ENCODE measurements around the gene SLC38A3. TPM values are rescaled to one million over a fixed set of nuclear protein-coding genes. Genes with fewer than 3 reads are reported as not detected.

The SLC38A3 gene
- total and polyA plus RNA-seq, 2 donors from 2014 or later = 1.6 to 4.2 TPM

- H3K36me3 ChIP-seq (ENCODE audit: control insufficient read depth in 2 of 3, insufficient read depth in 3 of 3, low read length in 3 of 3) = no peaks in the 10 kb centered on the region
- intact Hi-C loops (cut with DNase I) = no loop called here
- peak overlapping the region; percentile 91 to 94 for H3K27ac ChIP-seq (ENCODE audit: low read depth in 2 of 2, low read length in 2 of 2)
- no peaks in the 10 kb centered on the region for H3K27me3 ChIP-seq (ENCODE audit: control insufficient read depth, insufficient read depth, low read length)
- no peak for FAIRE-seq
- peak in 2 of 5 donors; percentile 21 to 67 for DNase-seq
- no peaks in the 10 kb centered on the region for H3K9me3 ChIP-seq (ENCODE audit: control insufficient read depth in 2 of 3, insufficient read depth in 1 of 3, low read length in 3 of 3)
- peaks cover 0 to 56% (median 34%) of the 10 kb centered on the region in 3 donors for H3K4me1 ChIP-seq (ENCODE audit: control insufficient read depth in 2 of 3, insufficient read depth in 2 of 3, low read depth in 1 of 3, low read length in 3 of 3)
- peak overlapping the region in 1 of 3 donors; percentile 95 for H3K9ac ChIP-seq (ENCODE audit: low read length in 3 of 3)
- TF ChIP-seq, protein P1, sequence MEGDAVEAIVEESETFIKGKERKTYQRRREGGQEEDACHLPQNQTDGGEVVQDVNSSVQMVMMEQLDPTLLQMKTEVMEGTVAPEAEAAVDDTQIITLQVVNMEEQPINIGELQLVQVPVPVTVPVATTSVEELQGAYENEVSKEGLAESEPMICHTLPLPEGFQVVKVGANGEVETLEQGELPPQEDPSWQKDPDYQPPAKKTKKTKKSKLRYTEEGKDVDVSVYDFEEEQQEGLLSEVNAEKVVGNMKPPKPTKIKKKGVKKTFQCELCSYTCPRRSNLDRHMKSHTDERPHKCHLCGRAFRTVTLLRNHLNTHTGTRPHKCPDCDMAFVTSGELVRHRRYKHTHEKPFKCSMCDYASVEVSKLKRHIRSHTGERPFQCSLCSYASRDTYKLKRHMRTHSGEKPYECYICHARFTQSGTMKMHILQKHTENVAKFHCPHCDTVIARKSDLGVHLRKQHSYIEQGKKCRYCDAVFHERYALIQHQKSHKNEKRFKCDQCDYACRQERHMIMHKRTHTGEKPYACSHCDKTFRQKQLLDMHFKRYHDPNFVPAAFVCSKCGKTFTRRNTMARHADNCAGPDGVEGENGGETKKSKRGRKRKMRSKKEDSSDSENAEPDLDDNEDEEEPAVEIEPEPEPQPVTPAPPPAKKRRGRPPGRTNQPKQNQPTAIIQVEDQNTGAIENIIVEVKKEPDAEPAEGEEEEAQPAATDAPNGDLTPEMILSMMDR (IDR thresholded peaks at IDR 0.05; ENCODE audit: borderline replicate concordance, extremely low read depth, insufficient read depth) = no peak
- peak overlapping the region in 1 of 3 donors; percentile 84 for H3K4me3 ChIP-seq (ENCODE audit: low read length in 3 of 3)
Measured at GRCh38 chr3:50266017-50266416, 60.9 kb downstream of the SLC38A3 start.

- Histone ChIP-seq H3K9me3 (ENCODE audit: control insufficient read depth in 2 of 3, insufficient read depth in 1 of 3, low read length in 3 of 3) (no peaks in the 10 kb centered on the region), H3K27me3 (ENCODE audit: control insufficient read depth, insufficient read depth, low read length) (no peaks in the 10 kb centered on the region), H3K27ac (ENCODE audit: low read depth in 2 of 2, low read length in 2 of 2) (peak overlapping the region; percentile 91 to 94), H3K36me3 (ENCODE audit: control insufficient read depth in 2 of 3, insufficient read depth in 3 of 3, low read length in 3 of 3) (no peaks in the 10 kb centered on the region), H3K4me1 (ENCODE audit: control insufficient read depth in 2 of 3, insufficient read depth in 2 of 3, low read depth in 1 of 3, low read length in 3 of 3) (peaks cover 0 to 59% (median 42%) of the 10 kb centered on the region in 3 donors), H3K4me3 (ENCODE audit: low read length in 3 of 3) (peak overlapping the region; percentile 42 to 84 (median 73)), H3K9ac (ENCODE audit: low read length in 3 of 3) (peak overlapping the region in 2 of 3 donors; percentile 66 to 95)
- TF ChIP-seq, protein P1 (IDR thresholded peaks at IDR 0.05; ENCODE audit: borderline replicate concordance, extremely low read depth, insufficient read depth) = no peak
- no peak for FAIRE-seq
- intact Hi-C loops (cut with DNase I) = no loop called here
- DNase-seq = peak in 2 of 5 donors; percentile 15 to 68
Measured at GRCh38 chr3:50266836-50267235, 61.8 kb downstream of the SLC38A3 start.

DNA sequence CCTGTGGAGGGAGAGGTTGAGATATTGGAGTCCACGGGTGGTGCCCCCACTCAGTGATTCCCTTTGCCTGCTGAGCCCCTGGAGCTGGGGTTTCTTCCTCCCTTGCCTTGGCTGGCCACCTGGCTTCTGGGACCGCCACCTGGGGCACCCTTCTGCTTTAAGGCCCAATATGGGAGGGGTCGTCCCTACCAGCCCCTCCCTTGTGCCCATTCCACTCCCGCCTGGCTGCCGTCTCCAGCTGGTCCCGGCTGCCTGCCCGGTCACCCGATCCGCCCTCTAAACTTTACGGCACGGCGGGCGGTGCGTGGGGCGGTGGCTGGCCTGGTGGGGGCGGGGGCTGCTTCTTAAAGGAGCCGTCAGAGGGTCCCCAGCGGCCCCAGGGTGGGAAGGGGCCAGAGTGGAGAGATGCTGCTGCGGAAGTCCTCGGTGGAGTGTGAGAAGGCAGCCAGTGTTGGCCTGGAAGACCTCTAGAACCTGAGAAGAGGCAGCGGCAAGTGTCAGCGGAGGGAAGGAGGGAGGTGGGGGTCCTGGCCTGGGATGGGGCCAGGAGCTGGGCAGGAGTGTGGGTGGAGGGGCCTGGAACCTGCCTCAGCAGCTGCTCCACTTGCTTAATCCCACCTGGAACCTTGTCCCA is 62.3 kb downstream of the SLC38A3 start:
- Histone ChIP-seq H3K4me1 (ENCODE audit: control insufficient read depth in 2 of 3, insufficient read depth in 2 of 3, low read depth in 1 of 3, low read length in 3 of 3) (peaks cover 0 to 59% (median 45%) of the 10 kb centered on the region in 3 donors), H3K9me3 (ENCODE audit: control insufficient read depth in 2 of 3, insufficient read depth in 1 of 3, low read length in 3 of 3) (no peaks in the 10 kb centered on the region), H3K9ac (ENCODE audit: low read length in 3 of 3) (peak overlapping the region; percentile 21 to 95 (median 66)), H3K4me3 (ENCODE audit: low read length in 3 of 3) (peak overlapping the region; percentile 42 to 84 (median 73)), H3K27ac (ENCODE audit: low read depth in 2 of 2, low read length in 2 of 2) (peak overlapping the region; percentile 91 to 94), H3K36me3 (ENCODE audit: control insufficient read depth in 2 of 3, insufficient read depth in 3 of 3, low read length in 3 of 3) (no peaks in the 10 kb centered on the region), H3K27me3 (ENCODE audit: control insufficient read depth, insufficient read depth, low read length) (no peaks in the 10 kb centered on the region)
- TF ChIP-seq, protein P1 (IDR thresholded peaks at IDR 0.05; ENCODE audit: borderline replicate concordance, extremely low read depth, insufficient read depth) = no peak
- intact Hi-C loops (cut with DNase I) = no loop called here
- DNase-seq = peak; percentile 87 to 93 (median 92)
- FAIRE-seq = no peak
